ENCODE measurements around the gene DYDC2. TPM values are rescaled to one million over a fixed set of nuclear protein-coding genes. Genes with fewer than 3 reads are reported as not detected.
"Not testable (repeated sequence)": the region's sequence is repeated elsewhere in the genome, so short reads cannot be mapped to it uniquely, and the experiment has no call there.

Gene DYDC2
- total and polyA plus RNA-seq, 2 of the 4 experiments (the other 2 are of a cell fraction): not detected

GRCh38 chr10:80356989-80357850 is 639 bp downstream of the DYDC2 start (continued):
- TF ChIP-seq RCOR1 (IDR thresholded peaks at IDR 0.05; ENCODE audit: insufficient replicate concordance, low read length): no peak

- H2BK120ac ChIP-seq (ENCODE audit: low read depth, low read length): no peak overlapping the region
- no peak overlapping the region for H3K9ac ChIP-seq (ENCODE audit: low read depth, low read length)
- CTCF ChIA-PET: no interaction called here
- no peak overlapping the region for H3K23ac ChIP-seq (ENCODE audit: low read depth, low read length)
- WGBS, 2 experiments (ENCODE audit: extremely low coverage in 2 of 2, insufficient read length in 1 of 2): no CpG with 5 or more reads among the region's 5 CpGs
- no peak overlapping the region for H4K8ac ChIP-seq (ENCODE audit: low read depth in 2 of 2, low read length in 2 of 2)
- no peak overlapping the region for H4K5ac ChIP-seq (ENCODE audit: low read depth, low read length)
- POLR2A ChIA-PET (ENCODE audit: unreplicated experiment): no interaction called here
- H2AK5ac ChIP-seq (ENCODE audit: low read depth, low read length): no peak overlapping the region
- H3K4me2 ChIP-seq (ENCODE audit: low read depth, low read length): no peak overlapping the region
- no peak overlapping the region for H2AK9ac ChIP-seq (replicated peaks; ENCODE audit: low read depth, low read length, poor library complexity)
- no peak for TF ChIP-seq CTCF (conservative IDR thresholded peaks at IDR 0.05; ENCODE audit: low read depth, low read length)
- dilution Hi-C loops (cut with HindIII; ENCODE audit: low sequenced_read_pairs, unreplicated experiment) (no loop called here), in situ Hi-C loops (cut with MboI; ENCODE audit: low sequenced_read_pairs) (no loop called here), intact Hi-C loops (cut with micrococcal nuclease) (no loop called here)
- no peaks in the 10 kb centered on the region for H3K9me1 ChIP-seq (ENCODE audit: insufficient read depth, low read length)
- no peaks in the 10 kb centered on the region for H3K36me3 ChIP-seq (ENCODE audit: control insufficient read depth, insufficient read depth, low read length)
- no peak overlapping the region for H2BK15ac ChIP-seq (ENCODE audit: low read depth, low read length)
- no peaks in the 10 kb centered on the region for H3K4me1 ChIP-seq (ENCODE audit: control insufficient read depth, insufficient read depth, low read length)
- no peak overlapping the region for H2BK5ac ChIP-seq (ENCODE audit: low read depth, low read length, poor library complexity, severe bottlenecking)
- H2AFZ ChIP-seq (replicated peaks; ENCODE audit: low read length, poor library complexity): no peak overlapping the region
- H3K9me3 ChIP-seq (ENCODE audit: control insufficient read depth, insufficient read depth, low read length): no peaks in the 10 kb centered on the region
- BruUV-seq (replicated peaks): no TSS peak
- no peak overlapping the region for H3K14ac ChIP-seq (replicated peaks; ENCODE audit: low read depth, low read length)
- H3K27ac ChIP-seq (ENCODE audit: insufficient read depth, low read length): no peak overlapping the region
- no peak overlapping the region for H4K91ac ChIP-seq (ENCODE audit: insufficient read depth, low read depth, low read length)
- ATAC-seq (ENCODE audit: low read depth): no peak
- H3K56ac ChIP-seq (ENCODE audit: extremely low read depth, insufficient read depth, low read length): no peak overlapping the region
- no peak overlapping the region for H3K18ac ChIP-seq (ENCODE audit: low read depth, low read length)
- H3K4ac ChIP-seq (ENCODE audit: low read depth, low read length): no peak overlapping the region
- H3K27me3 ChIP-seq (ENCODE audit: control insufficient read depth, insufficient read depth, low read length): peaks cover 16% of the 10 kb centered on the region
- no peak overlapping the region for H2BK20ac ChIP-seq (ENCODE audit: low read depth, low read length)
- no peak for DNase-seq
- no peaks in the 10 kb centered on the region for H4K20me1 ChIP-seq (ENCODE audit: insufficient read depth, low read length)
- H3K79me1 ChIP-seq (ENCODE audit: low read depth in 1 of 2, low read length in 2 of 2): no peaks in the 10 kb centered on the region
- no peak overlapping the region for H3K4me3 ChIP-seq (ENCODE audit: insufficient read depth, low read depth, low read length)
Observed at GRCh38 chr10:80357851-80358125, 1.2 kb downstream of the DYDC2 start.

- H3K14ac ChIP-seq (replicated peaks; ENCODE audit: low read depth, low read length); H3K4me3 ChIP-seq (ENCODE audit: insufficient read depth, low read depth, low read length); DNase-seq; H2AK5ac ChIP-seq (ENCODE audit: low read depth, low read length); H3K79me1 ChIP-seq (ENCODE audit: low read depth in 1 of 2, low read length in 2 of 2); H2BK120ac ChIP-seq (ENCODE audit: low read depth, low read length); intact Hi-C loops (cut with micrococcal nuclease); H3K36me3 ChIP-seq (ENCODE audit: control insufficient read depth, insufficient read depth, low read length); CTCF ChIA-PET; H4K20me1 ChIP-seq (ENCODE audit: insufficient read depth, low read length); H3K56ac ChIP-seq (ENCODE audit: extremely low read depth, insufficient read depth, low read length); H3K4me1 ChIP-seq (ENCODE audit: control insufficient read depth, insufficient read depth, low read length); H3K9ac ChIP-seq (ENCODE audit: low read depth, low read length); in situ Hi-C loops (cut with MboI; ENCODE audit: low sequenced_read_pairs); ATAC-seq (ENCODE audit: low read depth); H2AK9ac ChIP-seq (replicated peaks; ENCODE audit: low read depth, low read length, poor library complexity); H3K4me2 ChIP-seq (ENCODE audit: low read depth, low read length); H2BK20ac ChIP-seq (ENCODE audit: low read depth, low read length); H2AFZ ChIP-seq (replicated peaks; ENCODE audit: low read length, poor library complexity); H3K18ac ChIP-seq (ENCODE audit: low read depth, low read length); H4K91ac ChIP-seq (ENCODE audit: insufficient read depth, low read depth, low read length); H4K8ac ChIP-seq (ENCODE audit: low read depth in 2 of 2, low read length in 2 of 2); H3K27ac ChIP-seq (ENCODE audit: insufficient read depth, low read length); POLR2A ChIA-PET (ENCODE audit: unreplicated experiment); BruUV-seq (replicated peaks); H3K4ac ChIP-seq (ENCODE audit: low read depth, low read length); H3K9me3 ChIP-seq (ENCODE audit: control insufficient read depth, insufficient read depth, low read length); H3K9me1 ChIP-seq (ENCODE audit: insufficient read depth, low read length); dilution Hi-C loops (cut with HindIII; ENCODE audit: low sequenced_read_pairs, unreplicated experiment); H4K5ac ChIP-seq (ENCODE audit: low read depth, low read length); H2BK5ac ChIP-seq (ENCODE audit: low read depth, low read length, poor library complexity, severe bottlenecking); H3K23ac ChIP-seq (ENCODE audit: low read depth, low read length); H2BK15ac ChIP-seq (ENCODE audit: low read depth, low read length): not testable (repeated sequence)
- no CpG with 5 or more reads among the region's 2 CpGs for WGBS, 2 experiments (ENCODE audit: extremely low coverage in 2 of 2, insufficient read length in 1 of 2)
- H3K27me3 ChIP-seq (ENCODE audit: control insufficient read depth, insufficient read depth, low read length): peaks cover 16% of the 10 kb centered on the region
Observed at GRCh38 chr10:80358925-80359324, 2.3 kb downstream of the DYDC2 start.
